Thymus (tissue), 11 donors: ENCODE measurements around the gene IP6K2. TPM values are rescaled to one million over a fixed set of nuclear protein-coding genes. Genes with fewer than 3 reads are reported as not detected.
"Not testable (repeated sequence)": the region's sequence is repeated elsewhere in the genome, so short reads cannot be mapped to it uniquely, and the experiment has no call there.

Experiments
- DNase-seq, 9 donors: peaks; one replicate each; pipeline ENCODE4 v3.0.0-alpha.2; 2013; ENCODE audit warnings: low spot score in 9 of 9, low read depth in 6 of 9, missing footprints in 1 of 9
- H3K27ac ChIP-seq, 2 donors: one replicate each; pipeline ENCODE4 v1.5.1; 2013; ENCODE audit warnings: control low read depth in 1 of 2, low read depth in 1 of 2, low read length in 1 of 2, mild to moderate bottlenecking in 1 of 2, moderate library complexity in 1 of 2
- H3K27me3 ChIP-seq, 2 donors: one replicate each; pipeline ENCODE4 v1.5.1; 2013; ENCODE audit warnings: low read length in 1 of 2; ENCODE audit not compliant: control insufficient read depth in 2 of 2, insufficient read depth in 1 of 2
- H3K36me3 ChIP-seq, 2 donors: one replicate each; pipeline ENCODE4 v1.5.1; 2013; ENCODE audit warnings: low read length in 1 of 2, mild to moderate bottlenecking in 1 of 2, moderate library complexity in 1 of 2; ENCODE audit not compliant: control insufficient read depth in 2 of 2, insufficient read depth in 2 of 2
- H3K4me1 ChIP-seq, 2 donors: one replicate each; pipeline ENCODE4 v1.5.1; 2013; ENCODE audit warnings: low read length in 2 of 2; ENCODE audit not compliant: control insufficient read depth in 2 of 2, insufficient read depth in 2 of 2
- H3K4me3 ChIP-seq, 2 donors: one replicate each; pipeline ENCODE4 v1.5.1; 2013; ENCODE audit warnings: low read length in 2 of 2, control low read depth in 1 of 2, mild to moderate bottlenecking in 1 of 2
- H3K9me3 ChIP-seq, 2 donors: one replicate each; pipeline ENCODE4 v1.5.1; 2013; ENCODE audit warnings: low read length in 1 of 2, mild to moderate bottlenecking in 1 of 2; ENCODE audit not compliant: control insufficient read depth in 2 of 2, insufficient read depth in 1 of 2
- WGBS: extraction: QIAGEN DNeasy Blood & Tissue Kit; methylation state at CpG from one replicate; pipeline ENCODE4 v1.1.7; 2013; 5-methylcytosine and 5-hydroxymethylcytosine counted together
- polyA plus RNA-seq: library from polyadenylated mRNA; stranded (reverse); fragments of 200-250 nt; gene quantifications from one replicate; pipeline ENCODE4 v1.2.3, GENCODE V29; 2013
- total RNA-seq: library from RNA; stranded (reverse); fragments of 120-200 nt; gene quantifications from one replicate; pipeline ENCODE4 v1.2.4, GENCODE V29; 2013
- donor health status: healthy.

Gene IP6K2
- total and polyA plus RNA-seq, 2 donors: 98.4 to 134 TPM

DNA sequence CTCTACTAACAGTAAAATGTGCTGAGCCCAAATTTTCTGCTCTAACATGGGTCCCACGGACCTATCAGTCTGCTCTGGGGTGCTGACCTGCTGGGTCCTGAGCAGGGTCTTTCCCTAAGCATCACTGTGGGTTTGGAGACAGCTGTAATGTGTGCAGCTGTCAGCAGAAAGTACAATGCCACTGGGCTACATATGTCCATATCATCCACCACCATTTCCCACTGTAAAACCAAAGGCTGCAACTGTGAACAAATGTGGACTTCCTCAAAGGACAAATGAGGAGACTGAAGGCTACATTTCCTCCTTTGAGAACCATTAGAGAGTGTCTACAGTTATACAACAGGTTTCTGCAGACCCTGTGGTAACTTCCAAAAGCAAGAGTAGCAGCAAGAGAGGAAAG lies 33.8 kb upstream of the IP6K2 start:
- Histone ChIP-seq H3K27ac (no peak overlapping the region), H3K27me3 (no peaks in the 10 kb centered on the region), H3K4me3 (no peak overlapping the region), H3K4me1 (no peaks in the 10 kb centered on the region), H3K9me3 (no peaks in the 10 kb centered on the region), H3K36me3 (peaks cover 0 to 4% of the 10 kb centered on the region in 2 donors)
- 93% methylated on average over 1 of the region's 1 CpG for WGBS
- no peak for DNase-seq

- Histone ChIP-seq H3K4me1 (no peaks in the 10 kb centered on the region), H3K9me3 (no peaks in the 10 kb centered on the region), H3K36me3 (peaks cover 0 to 4% of the 10 kb centered on the region in 2 donors), H3K4me3 (no peak overlapping the region), H3K27me3 (no peaks in the 10 kb centered on the region), H3K27ac (no peak overlapping the region)
- DNase-seq: peak in 1 of 9 donors; percentile 19
- 96% methylated on average over 3 of the region's 3 CpGs for WGBS
Observed at GRCh38 chr3:48748754-48749153, 31.7 kb upstream of the IP6K2 start.

DNA sequence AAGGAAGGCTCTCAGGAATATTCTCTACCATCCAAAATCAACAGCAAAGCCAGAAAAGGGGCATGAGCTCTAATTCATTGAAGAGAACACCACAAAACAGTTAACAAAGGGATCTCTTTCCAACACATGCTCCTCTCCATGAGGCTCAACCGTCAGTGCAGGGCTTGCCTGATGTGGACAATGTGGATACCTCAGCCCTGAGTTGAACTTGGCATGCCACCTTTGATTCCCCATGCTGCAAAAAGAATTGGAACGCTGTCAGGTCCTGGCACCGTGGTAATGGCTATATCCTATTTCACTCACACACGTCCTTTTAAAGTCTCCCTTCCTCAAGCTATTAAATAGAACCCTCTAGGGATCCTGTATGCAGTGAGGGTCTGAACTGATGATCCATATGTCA lies 30.7 kb upstream of the IP6K2 start:
- WGBS: 95% methylated on average over 4 of the region's 4 CpGs
- H3K27me3 ChIP-seq: no peaks in the 10 kb centered on the region
- H3K9me3 ChIP-seq: no peaks in the 10 kb centered on the region
- H3K27ac ChIP-seq: no peak overlapping the region
- H3K4me1 ChIP-seq: no peaks in the 10 kb centered on the region
- peaks cover 0 to 4% of the 10 kb centered on the region in 2 donors for H3K36me3 ChIP-seq
- DNase-seq: no peak
- H3K4me3 ChIP-seq: no peak overlapping the region

- H3K27me3 ChIP-seq: no peaks in the 10 kb centered on the region
- H3K27ac ChIP-seq: no peak overlapping the region
- H3K9me3 ChIP-seq: no peaks in the 10 kb centered on the region
- no peak for DNase-seq
- 95% methylated on average over 4 of the region's 4 CpGs for WGBS
- peaks cover 0 to 3% of the 10 kb centered on the region in 2 donors for H3K36me3 ChIP-seq
- H3K4me3 ChIP-seq: no peak overlapping the region
- H3K4me1 ChIP-seq: no peaks in the 10 kb centered on the region
Observed at GRCh38 chr3:48747015-48747615, 30.1 kb upstream of the IP6K2 start.

- no peak overlapping the region for H3K27ac ChIP-seq
- H3K4me3 ChIP-seq: no peak overlapping the region
- no peaks in the 10 kb centered on the region for H3K27me3 ChIP-seq
- 89% methylated on average over 7 of the region's 7 CpGs for WGBS
- no peak for DNase-seq
- H3K9me3 ChIP-seq: no peaks in the 10 kb centered on the region
- H3K4me1 ChIP-seq: peaks cover 0 to 12% of the 10 kb centered on the region in 2 donors
- H3K36me3 ChIP-seq: no peaks in the 10 kb centered on the region
Observed at GRCh38 chr3:48743773-48744172, 26.8 kb upstream of the IP6K2 start.

DNA sequence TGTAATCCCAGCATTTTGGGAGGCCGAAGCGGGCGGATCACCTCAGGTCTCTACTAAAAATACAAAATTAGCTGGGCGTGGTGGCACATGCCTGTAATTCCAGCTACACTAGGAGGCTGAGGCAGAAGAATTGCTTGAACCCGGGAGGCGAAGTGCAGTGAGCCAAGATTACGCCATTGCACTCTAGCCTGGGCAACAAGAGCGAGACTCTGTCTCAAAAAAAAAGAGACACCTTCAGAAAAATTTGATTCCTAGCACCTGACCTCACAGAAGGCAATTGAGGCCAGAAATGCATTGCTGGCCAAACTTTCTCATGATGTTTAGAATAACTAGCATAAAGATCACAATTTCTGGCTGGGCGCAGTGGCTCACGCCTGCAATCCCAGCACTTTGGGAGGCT lies 24.2 kb upstream of the IP6K2 start:
- not testable (repeated sequence) for DNase-seq, H3K27me3 ChIP-seq, H3K36me3 ChIP-seq, H3K9me3 ChIP-seq, H3K27ac ChIP-seq, H3K4me3 ChIP-seq
- peaks cover 0 to 12% of the 10 kb centered on the region in 2 donors for H3K4me1 ChIP-seq
- WGBS: 98% methylated on average over 10 of the region's 10 CpGs

DNA sequence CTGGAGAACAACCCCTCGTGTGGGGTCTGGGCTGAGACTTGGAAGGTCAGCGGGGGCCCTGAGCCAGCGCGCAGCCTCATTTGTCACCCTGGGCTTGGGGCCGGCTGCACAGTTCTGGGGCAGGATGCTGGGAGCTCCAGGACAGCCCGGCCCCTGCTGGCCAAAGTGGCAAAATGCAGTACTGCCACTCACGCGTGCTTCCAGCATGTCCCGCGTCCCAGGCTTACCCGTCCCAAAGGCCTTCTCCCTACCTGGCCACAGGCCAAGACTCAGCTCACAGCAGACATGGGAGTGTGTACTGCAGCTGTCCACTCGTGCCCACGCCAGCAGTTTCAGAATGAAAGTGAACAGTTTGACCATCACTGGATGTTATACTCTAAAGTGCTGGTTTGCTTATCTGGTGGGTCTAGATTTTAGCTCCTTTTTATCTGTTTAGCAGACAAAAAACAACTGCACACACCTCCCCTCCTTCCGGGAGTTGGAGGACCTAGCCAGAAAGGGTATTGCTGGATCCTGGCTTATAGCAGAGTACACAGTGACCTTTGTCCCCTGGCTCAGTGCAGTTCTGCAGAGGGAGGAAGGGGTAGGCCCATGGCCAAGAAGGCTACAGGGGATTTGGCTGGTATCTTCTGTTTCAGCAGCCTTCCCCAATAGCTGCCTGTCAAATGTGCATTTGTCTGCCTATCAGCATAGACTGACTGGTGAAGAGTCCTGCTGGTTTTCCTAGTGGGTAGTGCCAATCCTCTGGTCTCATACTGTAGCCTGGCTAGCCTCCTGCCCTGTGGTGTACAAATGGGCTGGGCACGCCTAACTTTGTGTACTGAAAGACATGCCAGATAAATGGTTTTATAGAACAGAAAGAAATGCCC lies 23.2 kb upstream of the IP6K2 start:
- Histone ChIP-seq H3K36me3 (no peaks in the 10 kb centered on the region), H3K4me3 (no peak overlapping the region), H3K4me1 (peaks cover 0 to 12% of the 10 kb centered on the region in 2 donors), H3K27me3 (no peaks in the 10 kb centered on the region), H3K27ac (peak overlapping the region in 1 of 2 donors; percentile 2), H3K9me3 (no peaks in the 10 kb centered on the region)
- 40% methylated on average over 15 of the region's 15 CpGs for WGBS
- peak in 3 of 9 donors; percentile 29 to 49 (median 35) for DNase-seq

DNA sequence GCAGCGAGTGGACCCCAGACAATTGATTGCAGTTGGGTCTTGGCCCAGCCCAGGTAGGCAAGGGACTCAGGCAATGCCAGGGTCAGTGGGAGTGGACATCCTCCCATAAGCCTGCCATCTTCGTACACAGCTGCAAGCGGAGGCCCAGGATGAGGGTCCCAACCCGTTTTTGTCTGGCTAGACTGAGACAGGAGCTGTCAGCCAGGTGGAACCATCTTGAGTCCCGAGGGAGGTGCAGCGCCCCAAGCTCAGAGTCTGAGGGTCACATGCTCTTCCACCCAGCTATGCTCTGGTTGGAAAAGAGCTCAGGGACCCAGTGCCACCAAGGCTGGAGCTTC lies 22.6 kb upstream of the IP6K2 start:
- Histone ChIP-seq H3K4me3 (no peak overlapping the region), H3K4me1 (peaks cover 0 to 12% of the 10 kb centered on the region in 2 donors)

DNA sequence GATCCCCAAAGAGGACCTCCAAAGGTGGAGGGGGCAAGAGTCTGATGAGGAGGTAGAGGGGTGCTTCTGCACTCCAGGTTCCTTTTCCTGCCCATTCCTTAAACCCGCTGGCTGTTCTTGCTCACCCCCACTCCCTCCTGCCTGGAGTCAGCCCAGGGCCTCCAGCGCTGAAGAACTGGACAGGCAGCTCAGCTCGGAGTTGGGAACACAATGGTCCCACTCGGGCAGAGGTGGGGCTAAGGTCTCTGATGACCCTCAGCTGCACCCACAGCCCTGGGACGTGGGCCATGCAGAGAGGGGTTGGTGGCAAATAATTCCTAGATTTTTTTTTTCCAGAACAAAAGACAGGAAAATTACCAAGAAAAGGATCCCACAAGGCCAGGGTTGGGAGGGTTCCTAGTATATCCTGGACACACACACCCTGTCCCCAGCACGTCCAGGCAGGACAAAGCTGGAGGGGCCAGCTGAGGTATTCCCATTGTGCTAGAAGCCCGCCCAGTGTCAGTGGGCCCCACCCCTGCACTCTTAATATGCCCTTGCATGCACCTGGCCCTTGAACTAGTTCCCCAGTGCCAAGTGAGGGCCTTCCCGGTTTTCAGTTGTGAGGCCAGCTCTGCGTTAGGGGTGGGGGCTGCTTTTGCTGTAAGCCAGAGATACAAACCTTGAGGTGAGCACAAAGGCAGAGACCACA lies 22.1 kb upstream of the IP6K2 start:
- WGBS: 94% methylated on average over 9 of the region's 9 CpGs
- Histone ChIP-seq H3K27ac (no peak overlapping the region), H3K36me3 (no peaks in the 10 kb centered on the region)

More for the DNA sequence above, 22.6 kb upstream of the IP6K2 start:
- no peak for DNase-seq
- no peak overlapping the region for H3K27ac ChIP-seq
- no peaks in the 10 kb centered on the region for H3K36me3 ChIP-seq
- H3K27me3 ChIP-seq: no peaks in the 10 kb centered on the region
- 81% methylated on average over 6 of the region's 6 CpGs for WGBS
- H3K9me3 ChIP-seq: no peaks in the 10 kb centered on the region

More for the DNA sequence above, 22.1 kb upstream of the IP6K2 start:
- Histone ChIP-seq H3K9me3 (no peaks in the 10 kb centered on the region), H3K4me3 (no peak overlapping the region), H3K27me3 (no peaks in the 10 kb centered on the region), H3K4me1 (peaks cover 0 to 12% of the 10 kb centered on the region in 2 donors)
- DNase-seq: no peak
